Uterus (tissue), 2 donors: ENCODE results near the gene DNAJC30.

Experiments
- CTCF ChIP-seq, 4 experiments: fragments of 200-600 bp in 2 of 4; fragments of 450-650 bp in 2 of 4; sonication (generic) in 2 of 4; IDR thresholded peaks; one replicate each; pipeline ENCODE4 v1.5.1; 2016 to 2019; ENCODE audit warnings: antibody characterized with exemption in 4 of 4, mild to moderate bottlenecking in 2 of 4, moderate library complexity in 1 of 4
- POLR2A ChIP-seq, 2 donors: fragments of 450-650 bp; IDR thresholded peaks; one replicate each; pipeline ENCODE4 v1.6.1; 2016; ENCODE audit warnings: antibody characterized with exemption in 2 of 2, mild to moderate bottlenecking in 1 of 2, moderate library complexity in 1 of 2

DNA sequence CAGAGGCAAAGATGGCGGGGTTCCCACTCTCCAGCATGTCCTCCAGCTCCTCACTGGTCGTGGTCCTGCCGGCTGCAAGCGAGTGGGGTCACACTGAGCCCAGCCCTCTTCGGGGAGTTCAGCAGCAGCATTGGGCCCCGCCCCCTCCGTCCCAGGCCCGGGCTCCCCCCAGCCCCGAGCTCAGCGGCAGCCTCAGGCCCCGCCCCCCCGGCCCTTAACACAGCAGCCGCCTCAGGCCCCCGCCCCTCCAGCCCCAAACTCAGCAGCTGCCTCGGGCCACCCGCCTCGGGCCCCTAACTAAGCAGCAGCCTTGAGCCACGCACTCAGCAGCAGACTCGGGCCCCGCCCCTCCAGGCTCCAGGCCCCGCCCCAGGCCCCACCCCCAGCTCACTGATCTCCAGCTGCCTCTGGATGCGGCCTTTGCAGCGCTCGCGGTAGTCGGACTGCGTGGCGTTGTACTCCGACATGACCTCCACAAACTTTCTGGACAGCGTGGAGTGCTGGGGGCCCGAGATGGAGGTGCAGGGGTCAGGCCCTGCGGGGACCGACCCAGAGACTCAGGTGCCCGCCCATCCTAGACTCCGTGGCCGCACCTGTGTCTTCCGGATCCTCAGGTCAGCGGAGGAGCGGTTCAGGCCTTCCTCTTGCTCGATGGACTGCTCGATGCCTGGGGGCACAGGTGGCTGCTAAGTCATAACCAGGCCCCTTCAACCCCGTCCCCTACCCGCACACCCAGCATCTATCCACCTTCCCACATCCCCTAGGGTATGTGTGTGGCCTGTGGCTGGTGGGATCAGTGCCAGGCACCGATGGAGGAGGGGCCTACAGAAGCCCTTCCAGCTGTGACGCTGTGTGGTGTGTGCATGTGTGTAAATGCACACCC, 20.7 kb upstream of the DNAJC30 start:
- no peak for TF ChIP-seq POLR2A (IDR thresholded peaks at IDR 0.05)
- no peak for TF ChIP-seq CTCF (IDR thresholded peaks at IDR 0.05)
